Activated CD4-positive, alpha-beta T cell treated with anti-CD3 and anti-CD28 coated beads, Interleukin-2, amount 10 ng/mL, durations not matched to agents 24 days and 14 days (primary cell): ENCODE measurements around the gene ITGB6. TPM values are rescaled to one million over a fixed set of nuclear protein-coding genes. Genes with fewer than 3 reads are reported as not detected.
A peak's percentile ranks its signal among the peaks of the same experiment; 100 is the strongest.

Experiments used
- DNase-seq: peaks from one replicate; pipeline ENCODE4 v3.0.0; 2022
- H3K27ac Mint-ChIP-seq: one replicate; pipeline ENCODE4 v1.8.0; 2022; ENCODE audit warnings: mild to moderate bottlenecking, mixed read lengths
- H3K27me3 Mint-ChIP-seq: one replicate; pipeline ENCODE4 v1.8.0; 2022; ENCODE audit warnings: mixed read lengths
- H3K36me3 Mint-ChIP-seq: one replicate; pipeline ENCODE4 v1.8.0; 2022; ENCODE audit warnings: low read depth, mild to moderate bottlenecking, mixed read lengths
- H3K4me1 Mint-ChIP-seq: one replicate; pipeline ENCODE4 v1.8.0; 2021; ENCODE audit warnings: mixed read lengths
- H3K4me3 Mint-ChIP-seq: one replicate; pipeline ENCODE4 v1.8.0; 2022; ENCODE audit warnings: mild to moderate bottlenecking, moderate library complexity, mixed read lengths
- H3K9me3 Mint-ChIP-seq: one replicate; pipeline ENCODE4 v1.8.0; 2021; ENCODE audit warnings: mixed read lengths
- intact Hi-C: fragments of 100-400 bp; cut with micrococcal nuclease; formaldehyde crosslinking; loops from one replicate; pipeline ENCODE4 v1.15.1; 2023
- total RNA-seq: library from RNA; stranded (reverse); gene quantifications from 2 replicates; pipeline ENCODE4 v1.2.3, GENCODE V29; 2022

ITGB6 gene
- total RNA-seq, 1 donor from 2014 or later: not detected

DNA sequence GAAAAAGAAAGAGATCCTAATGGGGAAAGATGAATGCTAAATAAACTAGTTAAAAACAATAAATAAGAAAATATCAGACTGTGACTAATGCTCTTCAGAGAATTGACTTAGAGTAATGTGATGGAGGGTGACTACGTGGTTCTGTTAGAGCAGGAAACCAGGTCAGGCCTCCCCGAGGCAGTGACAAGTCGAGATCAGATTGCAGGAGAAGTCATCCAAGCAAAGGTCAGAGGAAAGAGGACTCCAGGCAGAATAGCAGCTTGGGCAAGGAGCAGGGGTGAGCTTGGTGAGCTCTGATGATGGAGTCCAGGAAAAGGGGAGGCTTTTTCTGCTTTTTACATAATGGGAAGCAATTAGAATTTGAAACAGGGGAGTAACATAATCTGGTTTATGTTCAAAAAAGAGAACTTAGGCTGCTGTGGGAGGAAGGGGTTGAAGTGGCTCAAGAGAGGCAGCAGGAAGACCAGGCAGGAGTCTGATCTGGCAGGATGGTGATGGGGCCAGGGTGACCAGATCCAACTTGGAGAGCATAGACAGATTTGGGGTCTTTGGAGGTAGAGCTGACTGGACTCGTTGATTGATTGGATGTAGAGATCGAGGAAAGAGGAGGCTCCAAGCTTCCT, 27.3 kb upstream of the ITGB6 start:
- peaks cover 25% of the 10 kb centered on the region for H3K4me1 Mint-ChIP-seq
- intact Hi-C loops: loop anchor here (10.0 kb wide), 1 partner anchor 937 kb away; the partner anchor contains the start of gene TANK
- DNase-seq: no peak
- no peaks in the 10 kb centered on the region for H3K36me3 Mint-ChIP-seq
- no peak overlapping the region for H3K27ac Mint-ChIP-seq
- H3K27me3 Mint-ChIP-seq: peaks cover 4% of the 10 kb centered on the region
- no peak overlapping the region for H3K4me3 Mint-ChIP-seq
- no peaks in the 10 kb centered on the region for H3K9me3 Mint-ChIP-seq

GRCh38 chr2:160226367-160226766, 26.3 kb upstream of the ITGB6 start:
- intact Hi-C loops: loop anchor here (10.0 kb wide), 1 partner anchor 938 kb away; the partner anchor contains the start of gene TANK

GRCh38 chr2:160225722-160226121, 25.6 kb upstream of the ITGB6 start:
- intact Hi-C loops: loop anchor here (10.0 kb wide), 1 partner anchor 939 kb away; the partner anchor contains the start of gene TANK
- peaks cover 4% of the 10 kb centered on the region for H3K27me3 Mint-ChIP-seq
- no peak for DNase-seq
- no peak overlapping the region for H3K27ac Mint-ChIP-seq
- peaks cover 33% of the 10 kb centered on the region for H3K4me1 Mint-ChIP-seq
- no peak overlapping the region for H3K4me3 Mint-ChIP-seq
- no peaks in the 10 kb centered on the region for H3K36me3 Mint-ChIP-seq
- H3K9me3 Mint-ChIP-seq: no peaks in the 10 kb centered on the region

More at GRCh38 chr2:160226367-160226766, 26.3 kb upstream of the ITGB6 start:
- no peaks in the 10 kb centered on the region for H3K36me3 Mint-ChIP-seq
- peaks cover 27% of the 10 kb centered on the region for H3K4me1 Mint-ChIP-seq
- no peak overlapping the region for H3K4me3 Mint-ChIP-seq
- H3K9me3 Mint-ChIP-seq: no peaks in the 10 kb centered on the region
- H3K27me3 Mint-ChIP-seq: peaks cover 4% of the 10 kb centered on the region
- no peak overlapping the region for H3K27ac Mint-ChIP-seq
- no peak for DNase-seq

- H3K36me3 Mint-ChIP-seq: no peaks in the 10 kb centered on the region
- H3K27me3 Mint-ChIP-seq: peaks cover 4% of the 10 kb centered on the region
- peaks cover 43% of the 10 kb centered on the region for H3K4me1 Mint-ChIP-seq
- H3K9me3 Mint-ChIP-seq: no peaks in the 10 kb centered on the region
- peak overlapping the region; percentile 67 for H3K27ac Mint-ChIP-seq
- no peak overlapping the region for H3K4me3 Mint-ChIP-seq
- DNase-seq: no peak
- intact Hi-C loops: loop anchor here (1.0 to 10.0 kb wide), 8 partner anchors 78 to 940 kb away; partner anchors contain the start of genes RBMS1 and TANK
Measured at GRCh38 chr2:160224507-160224906, 24.4 kb upstream of the ITGB6 start.

GRCh38 chr2:160224060-160224459, 24.0 kb upstream of the ITGB6 start:
- H3K4me1 Mint-ChIP-seq: peaks cover 44% of the 10 kb centered on the region
- H3K36me3 Mint-ChIP-seq: no peaks in the 10 kb centered on the region
- peak; percentile 73 for DNase-seq
- H3K27ac Mint-ChIP-seq: peak overlapping the region; percentile 67
- intact Hi-C loops: loop anchor here (1.0 to 10.0 kb wide), 8 partner anchors 78 to 941 kb away; partner anchors contain the start of genes RBMS1 and TANK
- H3K27me3 Mint-ChIP-seq: peaks cover 4% of the 10 kb centered on the region
- H3K9me3 Mint-ChIP-seq: no peaks in the 10 kb centered on the region
- H3K4me3 Mint-ChIP-seq: peak overlapping the region; percentile 31

DNA sequence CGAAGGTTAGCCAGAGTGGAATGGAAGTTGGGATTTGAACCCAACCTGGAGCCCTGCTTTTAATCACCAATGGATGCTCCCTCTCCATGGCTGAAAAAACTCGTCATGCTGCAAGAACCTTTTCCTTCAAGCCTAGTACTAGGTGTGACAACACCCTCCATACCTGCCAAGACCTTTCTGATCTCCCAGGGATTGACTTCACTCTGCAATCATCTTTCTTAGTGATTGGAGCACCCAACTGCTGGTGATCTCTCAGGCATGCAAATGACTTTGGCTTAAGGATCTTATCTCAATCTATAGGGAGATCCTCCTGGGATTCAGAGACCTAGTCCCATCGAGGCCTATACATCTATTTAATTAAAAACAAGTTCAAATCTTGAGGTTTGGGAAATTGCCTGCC, 23.5 kb upstream of the ITGB6 start:
- DNase-seq: no peak
- no peaks in the 10 kb centered on the region for H3K36me3 Mint-ChIP-seq
- H3K9me3 Mint-ChIP-seq: no peaks in the 10 kb centered on the region
- H3K27ac Mint-ChIP-seq: peak overlapping the region; percentile 67
- H3K27me3 Mint-ChIP-seq: peaks cover 4% of the 10 kb centered on the region
- peaks cover 44% of the 10 kb centered on the region for H3K4me1 Mint-ChIP-seq
- intact Hi-C loops: loop anchor here (5.0 to 10.0 kb wide), 5 partner anchors 79 to 941 kb away; partner anchors contain the start of genes RBMS1 and TANK
- no peak overlapping the region for H3K4me3 Mint-ChIP-seq

DNA sequence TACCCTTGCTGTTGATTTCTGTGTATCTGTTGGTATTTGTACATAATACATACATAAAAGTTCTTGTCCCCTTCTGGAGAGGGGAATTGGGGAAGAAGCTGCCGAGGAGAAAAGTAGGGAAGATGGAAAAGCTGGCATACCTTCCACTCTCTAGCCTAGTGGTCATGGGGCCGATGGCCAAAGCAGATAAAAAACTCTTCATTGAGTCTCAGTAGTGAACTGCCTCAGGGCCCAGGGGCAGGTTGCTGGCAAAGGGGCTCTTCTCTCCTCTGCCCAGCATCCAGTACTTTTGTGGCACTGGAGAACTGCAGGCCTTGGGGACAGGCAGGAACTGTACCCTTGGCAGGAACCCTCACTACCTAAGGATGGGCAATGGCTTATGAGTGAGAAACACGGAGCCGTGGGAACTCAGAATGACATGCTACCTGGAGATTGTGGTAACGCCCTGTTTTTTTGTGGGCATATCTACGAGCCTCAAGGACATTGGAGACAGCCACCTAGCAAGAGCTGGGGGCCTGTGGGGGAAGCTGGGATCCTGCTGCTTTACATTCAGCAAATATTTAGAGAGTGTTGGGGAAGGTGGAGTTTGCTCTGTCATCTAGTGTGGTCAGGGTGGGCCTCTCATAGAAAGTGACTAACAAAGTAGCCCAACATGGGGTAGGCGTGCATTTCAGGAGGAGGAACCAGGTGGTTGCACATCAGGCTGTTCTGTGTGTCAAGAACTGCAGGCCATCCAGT, 22.6 kb upstream of the ITGB6 start:
- intact Hi-C loops: loop anchor here (5.0 to 10.0 kb wide), 5 partner anchors 80 to 942 kb away; partner anchors contain the start of genes RBMS1 and TANK
- Mint-ChIP-seq H3K4me1 (peaks cover 44% of the 10 kb centered on the region), H3K36me3 (no peaks in the 10 kb centered on the region), H3K9me3 (peaks cover 4% of the 10 kb centered on the region), H3K27me3 (peaks cover 7% of the 10 kb centered on the region), H3K27ac (peak overlapping the region; percentile 12), H3K4me3 (no peak overlapping the region)
- no peak for DNase-seq

- no peak for DNase-seq
- intact Hi-C loops: loop anchor here (2.0 to 10.0 kb wide), 6 partner anchors 45 to 943 kb away; partner anchors contain the start of genes RBMS1 and TANK
- Mint-ChIP-seq H3K36me3 (no peaks in the 10 kb centered on the region), H3K4me3 (no peak overlapping the region), H3K4me1 (peaks cover 42% of the 10 kb centered on the region), H3K27ac (peak overlapping the region; percentile 21), H3K9me3 (peaks cover 8% of the 10 kb centered on the region), H3K27me3 (peaks cover 9% of the 10 kb centered on the region)
Measured at GRCh38 chr2:160221391-160222276, 21.6 kb upstream of the ITGB6 start.

GRCh38 chr2:160220545-160221009, 20.5 kb upstream of the ITGB6 start:
- no peaks in the 10 kb centered on the region for H3K36me3 Mint-ChIP-seq
- H3K4me3 Mint-ChIP-seq: peak overlapping the region; percentile 32
- H3K4me1 Mint-ChIP-seq: peaks cover 42% of the 10 kb centered on the region
- H3K9me3 Mint-ChIP-seq: peaks cover 8% of the 10 kb centered on the region
- intact Hi-C loops: loop anchor here (1.0 to 10.0 kb wide), 7 partner anchors 10 to 944 kb away; partner anchors contain the start of genes RBMS1 and TANK
- peaks cover 15% of the 10 kb centered on the region for H3K27me3 Mint-ChIP-seq
- H3K27ac Mint-ChIP-seq: peak overlapping the region; percentile 12
- DNase-seq: peak; percentile 75

DNA sequence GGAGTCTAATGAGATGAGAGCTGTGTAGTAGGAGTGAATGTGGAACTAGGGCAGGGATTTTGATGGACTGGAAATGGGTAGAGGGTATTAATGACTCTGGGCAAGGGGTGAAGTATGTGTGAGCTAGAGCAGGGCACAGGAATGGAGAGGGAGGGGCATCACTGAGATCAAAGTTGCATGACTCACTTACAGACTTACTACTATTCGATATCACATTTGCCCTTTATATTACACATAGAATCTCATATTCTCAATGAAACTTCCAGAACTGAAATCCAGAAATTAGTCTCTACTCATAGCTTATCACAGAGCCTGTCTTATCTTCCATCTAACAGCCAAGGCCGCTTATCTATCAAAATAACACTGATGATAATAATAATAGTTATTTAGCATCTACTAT, 20.0 kb upstream of the ITGB6 start:
- no peaks in the 10 kb centered on the region for H3K36me3 Mint-ChIP-seq
- peaks cover 16% of the 10 kb centered on the region for H3K27me3 Mint-ChIP-seq
- DNase-seq: no peak
- peaks cover 8% of the 10 kb centered on the region for H3K9me3 Mint-ChIP-seq
- peaks cover 42% of the 10 kb centered on the region for H3K4me1 Mint-ChIP-seq
- no peak overlapping the region for H3K4me3 Mint-ChIP-seq
- H3K27ac Mint-ChIP-seq: no peak overlapping the region
- intact Hi-C loops: loop anchor here (1.0 to 10.0 kb wide), 7 partner anchors 10 to 945 kb away; partner anchors contain the start of genes RBMS1 and TANK

DNA sequence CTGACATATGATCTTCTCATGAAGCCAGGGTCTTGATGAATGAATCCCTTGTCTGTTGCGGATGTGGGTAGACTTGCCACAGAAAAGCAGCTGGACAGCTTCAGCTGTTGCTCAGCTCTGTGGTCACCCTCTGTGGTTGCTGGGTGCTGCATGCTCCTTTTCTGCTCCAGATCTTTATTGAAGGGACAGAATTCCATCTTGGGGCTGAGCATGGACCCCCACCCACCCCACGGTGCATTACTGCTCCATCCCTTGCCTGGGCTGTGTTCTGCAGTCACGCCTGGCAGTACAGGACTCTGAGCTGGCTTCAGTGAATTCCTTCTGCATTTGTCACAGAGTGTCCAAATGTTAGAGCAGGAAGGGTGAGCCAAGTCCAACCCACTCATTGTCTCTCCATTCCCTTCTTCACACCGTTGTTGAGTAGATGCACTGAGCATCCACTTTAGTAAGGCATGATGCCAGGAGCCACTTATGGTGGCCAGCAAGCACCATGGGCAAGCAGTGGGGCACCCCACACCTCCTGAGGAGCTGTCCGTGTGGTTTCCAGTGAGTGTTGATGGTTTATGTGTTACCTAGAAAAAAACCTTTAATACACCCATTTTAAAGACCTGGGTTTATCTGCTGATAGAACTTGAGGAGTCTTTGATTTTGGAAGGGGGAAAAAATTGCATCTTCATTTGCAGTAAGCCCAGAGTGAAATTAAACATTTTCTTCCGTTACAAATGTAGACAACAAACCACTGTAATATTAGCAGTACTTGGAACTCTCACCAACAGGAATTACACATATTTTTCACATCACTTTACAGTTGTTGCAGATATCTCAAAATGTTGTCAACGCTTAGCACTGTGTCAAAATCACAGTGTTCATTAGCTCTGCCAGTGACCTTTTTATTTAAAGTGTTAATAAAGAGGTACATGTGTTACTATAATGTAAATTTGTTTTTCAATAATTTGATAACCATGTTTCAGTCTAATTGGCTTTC, 14.7 kb upstream of the ITGB6 start:
- intact Hi-C loops: no loop called here
- Mint-ChIP-seq H3K9me3 (peaks cover 8% of the 10 kb centered on the region), H3K27ac (no peak overlapping the region), H3K36me3 (no peaks in the 10 kb centered on the region), H3K4me1 (peaks cover 6% of the 10 kb centered on the region), H3K4me3 (no peak overlapping the region), H3K27me3 (peaks cover 35% of the 10 kb centered on the region)
- DNase-seq: no peak

- DNase-seq: no peak
- Mint-ChIP-seq H3K4me3 (no peak overlapping the region), H3K36me3 (no peaks in the 10 kb centered on the region), H3K4me1 (peaks cover 6% of the 10 kb centered on the region), H3K9me3 (peaks cover 8% of the 10 kb centered on the region), H3K27ac (no peak overlapping the region), H3K27me3 (peaks cover 35% of the 10 kb centered on the region)
- intact Hi-C loops: no loop called here
Measured at GRCh38 chr2:160213511-160213910, 13.4 kb upstream of the ITGB6 start.
